Measurements from ENCODE around the gene CARD9.

GRCh38 chr9:136339958-136340310, 33.5 kb downstream of the CARD9 start:
- TF ChIP-seq ATF2 (IDR thresholded peaks at IDR 0.05; ENCODE audit: low read length): no peak
- no peak for TF ChIP-seq TAF1 (IDR thresholded peaks at IDR 0.05; ENCODE audit: low read depth, low read length)
- TF ChIP-seq EZH2 (IDR thresholded peaks at IDR 0.05; ENCODE audit: low read depth, low read length, severe bottlenecking): no peak
- no peak for TF ChIP-seq ATF3 (IDR thresholded peaks at IDR 0.05; ENCODE audit: insufficient read depth, low read depth, low read length)
- TF ChIP-seq RAD21 (IDR thresholded peaks at IDR 0.05 in 1 of 2, conservative IDR thresholded peaks at IDR 0.05 in 1 of 2; ENCODE audit: low read depth in 2 of 2, low read length in 2 of 2): no peak
- TF ChIP-seq SP2 (IDR thresholded peaks at IDR 0.05; ENCODE audit: low read length): no peak
- TF ChIP-seq CTCF (IDR thresholded peaks at IDR 0.05; ENCODE audit: control extremely low read depth in 1 of 3, insufficient read depth in 1 of 3, low read depth in 1 of 3, low read length in 3 of 3): no peak
- no peak for TF ChIP-seq EGR1 (IDR thresholded peaks at IDR 0.05; ENCODE audit: borderline replicate concordance, low read depth, low read length)
